Spleen (tissue), 11 donors: ENCODE results near the gene MSI2. TPM values are rescaled to one million over a fixed set of nuclear protein-coding genes. Genes with fewer than 3 reads are reported as not detected.
A peak's percentile ranks its signal among the peaks of the same experiment; 100 is the strongest.

Source experiments
- DNase-seq: peaks from one replicate; pipeline ENCODE4 v3.0.0-alpha.2; 2020
- H3K27ac ChIP-seq, 8 donors: fragments of 200-600 bp; sonication (generic) in 7 of 8; 1 replicate in 4 of 8; 2 replicates in 4 of 8; pipeline versions ENCODE4 v1.5.0 to v1.8.0; 2016 to 2021; ENCODE audit warnings: inconsistent platforms in 4 of 8, mild to moderate bottlenecking in 4 of 8, moderate library complexity in 1 of 8
- H3K27me3 ChIP-seq, 7 donors: fragments of 200-600 bp; sonication (generic) in 6 of 7; replicated peaks in 1 of 7; 1 replicate in 4 of 7; 2 replicates in 3 of 7; pipeline versions ENCODE4 v1.5.0 to v1.8.0; 2016 to 2021; ENCODE audit warnings: inconsistent platforms in 3 of 7, mild to moderate bottlenecking in 1 of 7
- H3K36me3 ChIP-seq, 6 donors: fragments of 200-600 bp; sonication (generic) in 5 of 6; 1 replicate in 4 of 6; 2 replicates in 2 of 6; pipeline versions ENCODE4 v1.5.0 to v1.8.0; 2016 to 2021; ENCODE audit warnings: inconsistent platforms in 2 of 6
- H3K4me1 ChIP-seq, 6 donors: fragments of 200-600 bp; sonication (generic) in 5 of 6; 1 replicate in 3 of 6; 2 replicates in 3 of 6; pipeline versions ENCODE4 v1.5.0 to v1.8.0; 2016 to 2021; ENCODE audit warnings: inconsistent platforms in 3 of 6
- H3K4me3 ChIP-seq, 8 donors: fragments of 200-600 bp; sonication (generic) in 7 of 8; 1 replicate in 4 of 8; 2 replicates in 4 of 8; pipeline versions ENCODE4 v1.5.0 to v1.8.0; 2016 to 2021; ENCODE audit warnings: inconsistent platforms in 4 of 8, mild to moderate bottlenecking in 4 of 8, moderate library complexity in 2 of 8
- H3K9me3 ChIP-seq, 8 donors: fragments of 200-600 bp; sonication (generic) in 7 of 8; 1 replicate in 4 of 8; 2 replicates in 4 of 8; pipeline versions ENCODE4 v1.5.0 to v1.8.0; 2016 to 2021; ENCODE audit warnings: inconsistent platforms in 4 of 8
- POLR2A ChIP-seq, 3 donors: fragments of 450-650 bp; IDR thresholded peaks; one replicate each; pipeline ENCODE4 v1.5.1; 2017; ENCODE audit warnings: antibody characterized with exemption in 3 of 3, mild to moderate bottlenecking in 1 of 3
- POLR2AphosphoS5 ChIP-seq, 3 donors: sonication (generic); formaldehyde crosslinking; IDR thresholded peaks; one replicate each; pipeline ENCODE4 v1.5.1; 2017; ENCODE audit warnings: antibody characterized with exemption in 3 of 3
- WGBS, 5 donors: extraction: QIAGEN DNeasy Blood & Tissue Kit in 3 of 5; methylation state at CpG; one replicate each; pipeline versions ENCODE4 v1.1.5 to v1.1.7; 2013 to 2018; 5-methylcytosine and 5-hydroxymethylcytosine counted together
- intact Hi-C: fragments of 100-400 bp; cut with DNase I; formaldehyde crosslinking; loops from one replicate; pipeline ENCODE4 v1.15.0; 2023; ENCODE audit warnings: low total_unique reads
- polyA plus RNA-seq, 3 donors: library from polyadenylated mRNA; stranded (reverse); fragments of 200-250 nt; gene quantifications; one replicate each; pipeline ENCODE4 v1.2.1, GENCODE V29; 2013
- total RNA-seq, 7 donors: library from RNA; depleted of rRNA in 3 of 7; stranded (reverse); fragments of >200 nt in 3 of 7; fragmentation: NEBNext Ultra II Directional in 4 of 7; extraction: Animal tissue kit (Norgen Biotek cat#: 25700) in 4 of 7; gene quantifications; one replicate each; pipeline versions ENCODE4 v1.1.0 to v1.2.1, GENCODE V29; 2016 to 2021
- TF ChIP-seq, protein P1 (sequence below), 11 experiments: fragments of 200-600 bp in 7 of 11; fragments of 450-650 bp in 4 of 11; sonication (generic) in 4 of 11; IDR thresholded peaks in 8 of 11; conservative IDR thresholded peaks in 3 of 11; 1 replicate in 7 of 11; 2 replicates in 4 of 11; pipeline versions ENCODE4 v1.4.0 to v1.8.0; 2016 to 2021; ENCODE audit warnings: antibody characterized with exemption in 11 of 11, inconsistent platforms in 4 of 11, mild to moderate bottlenecking in 1 of 11
- donor health status: healthy with polysubstance abuse.
- donor health status: DM: no; HTN: no; CAD: no; lungs with moderate emphysema.
- donor health status: DM: no; HTN: no; CAD: no.
- donor health status: Bipolar disorder and iron deficiency.
- donor health status: healthy.
- donor health status: DM: no; HTN: no; CAD: no.
- donor health status: DM: yes; HTN: yes; CAD: no.

The MSI2 gene
- total and polyA plus RNA-seq, 10 donors, result 9.8 to 131 (median 64.7) TPM

DNA sequence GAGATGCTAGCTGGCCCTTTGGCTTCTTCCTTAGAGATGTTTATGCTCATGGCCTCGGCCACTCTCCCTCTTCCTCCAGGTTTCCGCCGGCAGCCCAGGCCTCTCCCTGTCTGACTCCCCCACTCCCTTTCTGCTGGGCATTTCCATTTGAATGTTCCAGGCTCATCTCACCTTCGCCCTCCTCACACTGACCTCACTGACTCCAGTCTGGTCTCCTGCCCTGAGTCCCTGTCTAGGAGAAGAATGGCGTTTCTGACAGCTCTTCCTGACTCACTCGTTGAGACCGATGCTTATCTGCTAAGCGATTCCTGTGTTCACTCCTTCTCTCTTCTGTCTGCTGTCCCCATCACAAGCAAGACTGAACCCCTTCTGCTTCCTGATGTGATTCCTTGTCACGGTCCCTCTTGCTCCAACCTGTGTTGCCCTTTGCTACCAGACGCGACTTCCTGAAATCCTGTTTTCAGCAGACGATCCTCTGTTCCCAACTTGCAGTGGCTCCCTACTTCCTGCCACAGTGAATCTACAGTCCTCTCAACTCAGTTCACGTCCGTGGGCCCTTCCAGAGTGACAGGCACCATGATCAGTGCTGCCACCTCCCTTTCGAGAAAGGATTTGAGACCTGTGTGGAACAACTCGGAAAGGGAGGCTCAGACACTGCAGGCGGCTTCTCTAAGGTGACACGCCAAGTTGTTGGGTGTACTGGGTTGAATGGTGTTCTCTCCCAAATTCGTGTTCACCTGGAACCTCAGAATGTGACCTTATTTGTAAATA is 176.4 kb downstream of the MSI2 start:
- WGBS, 5 donors, result 63 to 73% (median 68%) methylated on average over 19 of the region's 19 CpGs
- H3K4me3 ChIP-seq, result no peak overlapping the region
- no peaks in the 10 kb centered on the region for H3K36me3 ChIP-seq
- H3K27ac ChIP-seq, result no peak overlapping the region
- peaks cover 0 to 32% (median 8%) of the 10 kb centered on the region in 6 donors for H3K4me1 ChIP-seq
- H3K27me3 ChIP-seq, result no peaks in the 10 kb centered on the region
- intact Hi-C loops, result no loop called here
- H3K9me3 ChIP-seq, result no peaks in the 10 kb centered on the region
- no peak for DNase-seq
- no peak for TF ChIP-seq POLR2AphosphoS5 (IDR thresholded peaks at IDR 0.05)
- TF ChIP-seq POLR2A (IDR thresholded peaks at IDR 0.05), result no peak
- TF ChIP-seq, protein P1, sequence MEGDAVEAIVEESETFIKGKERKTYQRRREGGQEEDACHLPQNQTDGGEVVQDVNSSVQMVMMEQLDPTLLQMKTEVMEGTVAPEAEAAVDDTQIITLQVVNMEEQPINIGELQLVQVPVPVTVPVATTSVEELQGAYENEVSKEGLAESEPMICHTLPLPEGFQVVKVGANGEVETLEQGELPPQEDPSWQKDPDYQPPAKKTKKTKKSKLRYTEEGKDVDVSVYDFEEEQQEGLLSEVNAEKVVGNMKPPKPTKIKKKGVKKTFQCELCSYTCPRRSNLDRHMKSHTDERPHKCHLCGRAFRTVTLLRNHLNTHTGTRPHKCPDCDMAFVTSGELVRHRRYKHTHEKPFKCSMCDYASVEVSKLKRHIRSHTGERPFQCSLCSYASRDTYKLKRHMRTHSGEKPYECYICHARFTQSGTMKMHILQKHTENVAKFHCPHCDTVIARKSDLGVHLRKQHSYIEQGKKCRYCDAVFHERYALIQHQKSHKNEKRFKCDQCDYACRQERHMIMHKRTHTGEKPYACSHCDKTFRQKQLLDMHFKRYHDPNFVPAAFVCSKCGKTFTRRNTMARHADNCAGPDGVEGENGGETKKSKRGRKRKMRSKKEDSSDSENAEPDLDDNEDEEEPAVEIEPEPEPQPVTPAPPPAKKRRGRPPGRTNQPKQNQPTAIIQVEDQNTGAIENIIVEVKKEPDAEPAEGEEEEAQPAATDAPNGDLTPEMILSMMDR (IDR thresholded peaks at IDR 0.05 in 8 of 11, conservative IDR thresholded peaks at IDR 0.05 in 3 of 11), result no peak

DNA sequence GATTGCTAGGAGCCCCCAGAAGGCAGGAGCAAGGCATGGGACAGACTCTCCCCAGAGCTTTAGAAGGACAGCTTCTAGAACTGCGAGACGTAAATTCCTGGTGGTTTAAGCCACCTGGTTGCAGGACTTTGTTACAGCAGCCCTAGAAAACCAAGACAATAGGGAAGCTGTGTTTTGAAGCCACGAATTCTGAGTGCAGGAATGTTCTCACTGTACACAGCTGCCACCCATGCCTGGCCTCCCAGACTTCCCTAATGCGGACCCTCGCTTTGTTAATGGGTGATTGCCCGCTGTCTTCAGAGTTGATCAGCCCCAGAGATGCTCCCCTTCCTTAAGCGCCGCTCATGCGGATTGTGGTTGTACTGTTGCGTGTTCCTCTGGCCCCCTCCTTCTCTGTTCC is 177.1 kb downstream of the MSI2 start:
- Histone ChIP-seq H3K4me1 (peaks cover 0 to 39% (median 11%) of the 10 kb centered on the region in 6 donors), H3K27me3 (no peaks in the 10 kb centered on the region), H3K27ac (no peak overlapping the region), H3K36me3 (no peaks in the 10 kb centered on the region), H3K4me3 (no peak overlapping the region), H3K9me3 (no peaks in the 10 kb centered on the region)
- intact Hi-C loops, result no loop called here
- 63 to 78% (median 68%) methylated on average over 10 of the region's 10 CpGs for WGBS, 5 donors
- no peak for DNase-seq
- TF ChIP-seq, protein P1 (IDR thresholded peaks at IDR 0.05 in 8 of 11, conservative IDR thresholded peaks at IDR 0.05 in 3 of 11), result no peak
- TF ChIP-seq POLR2AphosphoS5 (IDR thresholded peaks at IDR 0.05) (no peak), POLR2A (IDR thresholded peaks at IDR 0.05) (no peak)

DNA sequence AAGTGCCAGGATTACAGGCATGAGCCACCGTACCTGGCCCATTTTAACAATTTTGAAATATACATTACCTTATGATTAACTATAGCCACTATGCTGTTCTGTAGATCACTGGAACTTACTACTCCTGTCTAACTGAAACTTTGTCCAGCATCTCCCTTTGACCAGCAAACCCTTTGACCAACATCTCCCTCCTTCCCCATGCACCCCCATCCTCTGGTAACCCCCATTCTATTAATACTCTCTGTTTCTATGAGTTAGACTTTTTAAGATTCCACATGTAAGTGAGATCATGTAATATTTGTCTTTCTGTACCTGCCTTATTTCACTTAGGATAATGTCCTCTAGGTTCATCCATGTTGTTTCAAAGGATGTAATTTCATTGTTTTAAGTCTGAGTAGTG is 178.0 kb downstream of the MSI2 start:
- TF ChIP-seq POLR2AphosphoS5 (IDR thresholded peaks at IDR 0.05) (no peak), POLR2A (IDR thresholded peaks at IDR 0.05) (no peak)
- intact Hi-C loops, result no loop called here
- H3K27ac ChIP-seq, result no peak overlapping the region
- H3K36me3 ChIP-seq, result no peaks in the 10 kb centered on the region
- no peak overlapping the region for H3K4me3 ChIP-seq
- H3K9me3 ChIP-seq, result no peaks in the 10 kb centered on the region
- 90 to 96% (median 96%) methylated on average over 1 of the region's 1 CpG for WGBS, 5 donors
- H3K4me1 ChIP-seq, result peaks cover 0 to 48% (median 15%) of the 10 kb centered on the region in 6 donors
- DNase-seq, result no peak
- no peaks in the 10 kb centered on the region for H3K27me3 ChIP-seq

DNA sequence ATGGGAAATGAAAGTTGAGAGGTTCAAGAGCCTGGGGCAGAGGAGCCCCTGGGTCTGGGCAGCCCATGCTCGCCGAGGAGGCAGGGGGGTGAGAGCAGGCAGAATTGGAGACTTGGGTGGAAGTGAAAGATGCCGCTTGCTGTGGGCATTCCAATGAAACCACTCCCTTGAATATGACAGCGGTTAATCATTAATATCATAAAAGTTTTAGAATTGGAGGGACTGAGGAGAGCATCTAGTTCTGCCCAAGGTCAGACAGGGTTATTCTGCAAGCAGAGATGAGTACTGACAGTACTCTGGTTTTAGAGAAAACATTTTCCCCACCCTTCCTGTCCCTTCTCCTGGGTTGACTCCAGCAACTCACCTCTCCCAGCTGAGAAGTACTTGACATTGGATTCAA is 180.2 kb downstream of the MSI2 start:
- intact Hi-C loops, result no loop called here
- 61 to 82% (median 73%) methylated on average over 4 of the region's 4 CpGs for WGBS, 5 donors
- no peaks in the 10 kb centered on the region for H3K36me3 ChIP-seq

More for the DNA sequence above, 180.2 kb downstream of the MSI2 start:
- Histone ChIP-seq H3K27me3 (no peaks in the 10 kb centered on the region), H3K4me3 (no peak overlapping the region), H3K27ac (no peak overlapping the region), H3K9me3 (no peaks in the 10 kb centered on the region), H3K4me1 (peaks cover 12 to 67% (median 27%) of the 10 kb centered on the region in 6 donors)
- peak; percentile 41 for DNase-seq
- TF ChIP-seq, protein P1 (IDR thresholded peaks at IDR 0.05 in 8 of 11, conservative IDR thresholded peaks at IDR 0.05 in 3 of 11), result no peak
- TF ChIP-seq POLR2A (IDR thresholded peaks at IDR 0.05) (no peak), POLR2AphosphoS5 (IDR thresholded peaks at IDR 0.05) (no peak)
